Midbrain (tissue), 1 donor: ENCODE results near the gene PDGFRA.

Experiments
- DNase-seq: peaks from one replicate; lab custom pipeline; 2025; lab: John Stamatoyannopoulos, UW

The PDGFRA gene

GRCh38 chr4:54228961-54229501, at the start of gene PDGFRA:
TSS of gene PDGFRA (plus strand) at chr4:54229293. CDS start at chr4:54258769, 29,476 bp downstream.
- no peak for DNase-seq

- no peak for DNase-seq
Measured at GRCh38 chr4:54184581-54184980, 44.5 kb upstream of the PDGFRA start.

GRCh38 chr4:54185044-54185780, 43.9 kb upstream of the PDGFRA start:
- DNase-seq, result no peak

GRCh38 chr4:54185866-54186265, 43.2 kb upstream of the PDGFRA start:
- DNase-seq, result no peak

- DNase-seq, result no peak
Measured at GRCh38 chr4:54186371-54186770, 42.7 kb upstream of the PDGFRA start.

- DNase-seq, result no peak
Measured at GRCh38 chr4:54187148-54187547, 41.9 kb upstream of the PDGFRA start.

- no peak for DNase-seq
Measured at GRCh38 chr4:54189140-54189539, 40.0 kb upstream of the PDGFRA start.

GRCh38 chr4:54192811-54193210, 36.3 kb upstream of the PDGFRA start:
- DNase-seq, result no peak

- no peak for DNase-seq
Measured at GRCh38 chr4:54197926-54198325, 31.2 kb upstream of the PDGFRA start.

GRCh38 chr4:54199919-54200318, 29.2 kb upstream of the PDGFRA start:
- DNase-seq, result no peak

GRCh38 chr4:54209617-54210016, 19.5 kb upstream of the PDGFRA start:
- no peak for DNase-seq

- DNase-seq, result no peak
Measured at GRCh38 chr4:54213001-54213400, 16.1 kb upstream of the PDGFRA start.

- no peak for DNase-seq
Measured at GRCh38 chr4:54213761-54214160, 15.3 kb upstream of the PDGFRA start.

GRCh38 chr4:54215379-54216077, 13.6 kb upstream of the PDGFRA start:
- DNase-seq, result no peak

- DNase-seq, result peak; percentile 77
Measured at GRCh38 chr4:54217642-54218495, 11.2 kb upstream of the PDGFRA start.

GRCh38 chr4:54218736-54219135, 10.4 kb upstream of the PDGFRA start:
- no peak for DNase-seq

GRCh38 chr4:54224996-54225597, 4.0 kb upstream of the PDGFRA start:
- DNase-seq, result no peak

- DNase-seq, result no peak
Measured at GRCh38 chr4:54225598-54226403, 3.3 kb upstream of the PDGFRA start.

- no peak for DNase-seq
Measured at GRCh38 chr4:54226404-54227255, 2.5 kb upstream of the PDGFRA start.
